Frontal cortex (tissue), 1 donor: ENCODE results near the gene SMPD1. TPM values are rescaled to one million over a fixed set of nuclear protein-coding genes. Genes with fewer than 3 reads are reported as not detected.

Source experiments
- total RNA-seq: library from RNA; depleted of rRNA; stranded (reverse); fragments of >200 nt; gene quantifications from one replicate; pipeline ENCODE4 v1.2.3, GENCODE V29; 2014

SMPD1 gene
- total RNA-seq, 1 donor from 2014 or later = 10.2 TPM

Other genes with a start within 250 kb of the SMPD1 start
- gene OR52B2, start 220.1 kb upstream of the SMPD1 start, total RNA-seq = not detected
- not detected for gene OR52W1, start 191.2 kb upstream of the SMPD1 start, total RNA-seq
- gene C11orf42, start 184.9 kb upstream of the SMPD1 start, total RNA-seq = not detected
- gene FHIP1B, start 155.8 kb upstream of the SMPD1 start, total RNA-seq = 19.6 TPM
- 0.41 TPM for gene CNGA4, start 151.4 kb upstream of the SMPD1 start, total RNA-seq
- gene CCKBR, start 130.6 kb upstream of the SMPD1 start, total RNA-seq = 5.7 TPM
- 7.3 TPM for gene CAVIN3, start 70.0 kb upstream of the SMPD1 start, total RNA-seq
- gene APBB1, start 28.6 kb downstream of the SMPD1 start, total RNA-seq = 293 TPM
- gene HPX, start 50.5 kb downstream of the SMPD1 start, total RNA-seq = 0.82 TPM
- 40.4 TPM for gene TRIM3, start 83.5 kb downstream of the SMPD1 start, total RNA-seq
- gene ARFIP2, start 90.9 kb downstream of the SMPD1 start, total RNA-seq = 25.3 TPM
- gene TIMM10B, start 91.0 kb downstream of the SMPD1 start, total RNA-seq = 21.2 TPM
- 2.4 TPM for gene DNHD1, start 106.8 kb downstream of the SMPD1 start, total RNA-seq
- 11.4 TPM for gene RRP8, start 213.1 kb downstream of the SMPD1 start, total RNA-seq
- gene ILK, start 213.3 kb downstream of the SMPD1 start, total RNA-seq = 48.1 TPM
- 10.2 TPM for gene TAF10, start 221.7 kb downstream of the SMPD1 start, total RNA-seq
- 3.3 TPM for gene TPP1, start 228.9 kb downstream of the SMPD1 start, total RNA-seq